HEK293T (cell line): ENCODE results near the gene YJU2.

Experiments used
- CTCF ChIA-PET: fragments of 350-600 bp; formaldehyde crosslinking; extraction: SDS; loops from one replicate; lab custom pipeline; 2021; ENCODE audit warnings: antibody characterized with exemption, inconsistent platforms; lab: Yijun Ruan, JAX
- POLR2A ChIA-PET: fragments of 350-600 bp; formaldehyde crosslinking; extraction: SDS; loops from one replicate; lab custom pipeline; 2020; ENCODE audit warnings: antibody characterized with exemption, inconsistent platforms; lab: Yijun Ruan, JAX
- DNase-seq: peaks from one replicate; pipeline ENCODE4 v3.0.0; 2012; ENCODE audit warnings: mixed read lengths; ENCODE audit errors: extremely low spot score
- ARNT ChIP-seq: fragments of 450-650 bp; IDR thresholded peaks from 2 replicates; pipeline ENCODE4 v1.6.1; 2017; ENCODE audit warnings: mild to moderate bottlenecking
- BHLHE40 ChIP-seq: fragments of 450-650 bp; IDR thresholded peaks from 2 replicates; pipeline ENCODE4 v1.6.1; 2016; ENCODE audit warnings: mild to moderate bottlenecking, moderate library complexity, borderline replicate concordance
- CTBP1 ChIP-seq: fragments of 450-650 bp; IDR thresholded peaks from 2 replicates; pipeline ENCODE4 v1.6.1; 2016; ENCODE audit warnings: borderline replicate concordance
- ELF4 ChIP-seq: fragments of 450-650 bp; IDR thresholded peaks from 2 replicates; pipeline ENCODE4 v1.6.1; 2017; ENCODE audit warnings: antibody characterized with exemption
- FOXA1 ChIP-seq: fragments of 450-650 bp; IDR thresholded peaks from 2 replicates; pipeline ENCODE4 v1.6.1; 2016; ENCODE audit warnings: mild to moderate bottlenecking
- FOXK2 ChIP-seq: fragments of 450-650 bp; IDR thresholded peaks from 2 replicates; pipeline ENCODE4 v1.6.1; 2016; ENCODE audit warnings: mild to moderate bottlenecking
- FOXM1 ChIP-seq: fragments of 450-650 bp; IDR thresholded peaks from 2 replicates; pipeline ENCODE4 v1.6.1; 2017; ENCODE audit warnings: mild to moderate bottlenecking, borderline replicate concordance
- HDGF ChIP-seq: fragments of 450-650 bp; IDR thresholded peaks from 2 replicates; pipeline ENCODE4 v1.6.1; 2017; ENCODE audit warnings: antibody characterized with exemption, borderline replicate concordance
- L3MBTL2 ChIP-seq: fragments of 450-650 bp; conservative IDR thresholded peaks from 2 replicates; pipeline ENCODE4 v1.6.1; 2016; ENCODE audit warnings: mild to moderate bottlenecking
- LEF1 ChIP-seq: fragments of 450-650 bp; IDR thresholded peaks from 2 replicates; pipeline ENCODE4 v1.6.1; 2017; ENCODE audit warnings: mild to moderate bottlenecking, borderline replicate concordance
- NFRKB ChIP-seq: fragments of 450-650 bp; IDR thresholded peaks from 2 replicates; pipeline ENCODE4 v1.6.1; 2016; ENCODE audit warnings: mild to moderate bottlenecking, moderate library complexity
- SP1 ChIP-seq: fragments of 450-650 bp; IDR thresholded peaks from 2 replicates; pipeline ENCODE4 v1.6.1; 2017
- SUZ12 ChIP-seq: fragments of 450-650 bp; IDR thresholded peaks from 2 replicates; pipeline ENCODE4 v1.6.1; 2016; ENCODE audit warnings: mild to moderate bottlenecking
- TARDBP ChIP-seq: fragments of 450-650 bp; IDR thresholded peaks from 2 replicates; pipeline ENCODE4 v1.6.1; 2016
- ZNF384 ChIP-seq: fragments of 450-650 bp; IDR thresholded peaks from 2 replicates; pipeline ENCODE4 v1.6.1; 2016
- TF ChIP-seq, protein P1 (sequence below): fragments of 450-650 bp; IDR thresholded peaks from 2 replicates; pipeline ENCODE4 v1.6.1; 2016

YJU2 gene

GRCh38 chr19:4288091-4288777 lies 41.4 kb downstream of the YJU2 start:
- POLR2A ChIA-PET, result no interaction called here

GRCh38 chr19:4291184-4291732 lies 44.4 kb downstream of the YJU2 start:
- CTCF ChIA-PET, result no interaction called here
- POLR2A ChIA-PET, result interaction anchor here (1.0 kb wide), 1 partner anchor 52 kb away, joined by 3 read pairs; no protein-coding TSS in a partner anchor
- TF ChIP-seq BHLHE40 (no peak), L3MBTL2 (no peak), CTBP1 (no peak), SUZ12 (no peak), ELF4 (no peak), HDGF (no peak), SP1 (no peak), ZNF384 (no peak), ARNT (no peak), TARDBP (no peak), FOXK2 (no peak), FOXM1 (no peak), NFRKB (no peak), LEF1 (no peak), FOXA1 (no peak)
- TF ChIP-seq, protein P1, sequence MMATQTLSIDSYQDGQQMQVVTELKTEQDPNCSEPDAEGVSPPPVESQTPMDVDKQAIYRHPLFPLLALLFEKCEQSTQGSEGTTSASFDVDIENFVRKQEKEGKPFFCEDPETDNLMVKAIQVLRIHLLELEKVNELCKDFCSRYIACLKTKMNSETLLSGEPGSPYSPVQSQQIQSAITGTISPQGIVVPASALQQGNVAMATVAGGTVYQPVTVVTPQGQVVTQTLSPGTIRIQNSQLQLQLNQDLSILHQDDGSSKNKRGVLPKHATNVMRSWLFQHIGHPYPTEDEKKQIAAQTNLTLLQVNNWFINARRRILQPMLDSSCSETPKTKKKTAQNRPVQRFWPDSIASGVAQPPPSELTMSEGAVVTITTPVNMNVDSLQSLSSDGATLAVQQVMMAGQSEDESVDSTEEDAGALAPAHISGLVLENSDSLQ, result no peak

More at GRCh38 chr19:4288091-4288777, 41.4 kb downstream of the YJU2 start:
- no peak for TF ChIP-seq NFRKB
- TF ChIP-seq L3MBTL2, result no peak
- no peak for TF ChIP-seq HDGF
- TF ChIP-seq FOXA1, result no peak
- TF ChIP-seq LEF1, result no peak
- no peak for TF ChIP-seq BHLHE40
- TF ChIP-seq ELF4, result no peak
- TF ChIP-seq SP1, result no peak
- TF ChIP-seq SUZ12, result no peak
- TF ChIP-seq FOXK2, result no peak
- no peak for TF ChIP-seq ZNF384
- TF ChIP-seq, protein P1, result no peak
- TF ChIP-seq FOXM1, result no peak
- no peak for TF ChIP-seq TARDBP
- TF ChIP-seq CTBP1, result no peak
- no peak for TF ChIP-seq ARNT
- DNase-seq, result no peak
- CTCF ChIA-PET, result no interaction called here

DNA sequence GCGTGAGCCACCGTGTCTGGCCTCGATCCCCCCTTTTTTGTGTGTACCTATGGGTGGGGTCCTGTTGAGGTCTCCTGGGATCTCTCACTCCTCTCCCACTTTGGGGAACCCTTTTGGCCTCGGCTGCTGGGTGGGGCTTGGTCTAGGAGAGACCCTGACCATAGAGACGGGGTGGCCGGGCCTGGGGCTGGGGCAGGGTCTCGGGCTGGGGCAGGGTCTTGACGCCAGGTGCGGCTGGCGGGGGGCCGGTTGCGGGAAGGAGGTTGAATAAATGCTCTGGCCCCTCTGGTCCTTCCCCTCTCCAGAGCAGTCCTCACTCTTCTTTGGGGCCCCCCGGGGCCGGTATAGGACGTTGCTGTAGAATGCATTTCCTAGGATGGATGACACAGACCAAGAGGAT lies 45.6 kb downstream of the YJU2 start:
- POLR2A ChIA-PET, result interaction anchor here (1.5 kb wide), 1 partner anchor 51 kb away, joined by 3 read pairs; the partner anchor contains the start of gene MPND
- DNase-seq, result no peak
- TF ChIP-seq FOXM1 (no peak), NFRKB (no peak), FOXA1 (no peak), L3MBTL2 (no peak), LEF1 (no peak), BHLHE40 (no peak), ELF4 (no peak), FOXK2 (no peak), ARNT (no peak), CTBP1 (no peak), HDGF (no peak), SUZ12 (no peak), SP1 (no peak), ZNF384 (no peak), TARDBP (no peak)
- TF ChIP-seq, protein P1, result no peak
- CTCF ChIA-PET, result no interaction called here

More at GRCh38 chr19:4291184-4291732, 44.4 kb downstream of the YJU2 start:
- no peak for DNase-seq

GRCh38 chr19:4294389-4294788 lies 47.5 kb downstream of the YJU2 start:
- CTCF ChIA-PET, result no interaction called here
- POLR2A ChIA-PET, result no interaction called here
- no peak for TF ChIP-seq NFRKB
- no peak for TF ChIP-seq FOXM1
- no peak for TF ChIP-seq FOXA1
- no peak for TF ChIP-seq LEF1
- no peak for TF ChIP-seq ARNT

DNA sequence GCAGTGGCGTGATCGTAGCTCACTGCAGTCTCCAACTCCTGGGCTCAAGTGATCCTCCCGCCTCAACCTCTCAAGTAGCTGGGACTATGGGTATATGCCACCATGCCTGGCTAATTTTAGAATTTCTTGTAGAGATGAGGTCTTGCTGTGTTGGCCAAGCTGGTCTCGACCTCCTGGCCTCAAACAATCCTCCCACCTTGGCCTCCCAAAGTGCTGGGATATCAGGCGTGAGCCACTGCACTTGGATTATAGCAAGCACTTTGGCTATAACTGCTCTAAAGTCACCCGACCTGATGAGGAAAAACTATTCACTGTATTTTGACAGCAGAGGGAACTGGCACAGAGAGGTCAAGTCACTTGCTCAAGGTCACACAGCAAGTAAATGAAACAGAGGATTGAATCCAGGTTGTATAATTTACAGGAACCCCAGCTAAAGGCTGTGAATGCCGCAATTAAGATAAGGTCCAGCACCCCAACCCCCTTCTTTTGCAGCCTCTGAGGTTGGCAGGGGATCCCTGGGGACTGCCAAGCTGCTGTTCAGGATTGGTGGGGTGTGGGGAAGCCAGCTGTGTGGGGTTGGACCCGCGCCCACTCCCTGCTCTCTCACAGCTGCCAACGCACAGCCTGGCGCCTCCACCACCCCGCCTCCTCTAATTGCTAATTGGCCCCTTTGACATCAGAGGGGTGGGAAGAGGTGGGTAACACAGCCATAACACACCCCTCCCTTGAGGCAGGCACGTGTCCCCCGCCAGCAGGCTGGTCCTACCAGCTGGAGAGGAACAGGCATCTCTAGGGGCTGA lies 49.3 kb downstream of the YJU2 start:
- no peak for DNase-seq

More at GRCh38 chr19:4294389-4294788, 47.5 kb downstream of the YJU2 start:
- DNase-seq, result no peak

More for the DNA sequence above, 49.3 kb downstream of the YJU2 start:
- POLR2A ChIA-PET, result interaction anchor here (1.6 kb wide), 1 partner anchor 47 kb away, joined by 7 read pairs; the partner anchor contains the start of gene MPND
- CTCF ChIA-PET, result interaction anchor here (1.2 kb wide), 1 partner anchor 29 kb away, joined by 6 read pairs; no protein-coding TSS in a partner anchor
- TF ChIP-seq CTBP1 (no peak), TARDBP (no peak), ELF4 (no peak), ZNF384 (no peak), FOXA1 (no peak), HDGF (no peak)
- TF ChIP-seq, protein P1, result no peak
